ENCODE measurements around the gene HLA-G.

DNA sequence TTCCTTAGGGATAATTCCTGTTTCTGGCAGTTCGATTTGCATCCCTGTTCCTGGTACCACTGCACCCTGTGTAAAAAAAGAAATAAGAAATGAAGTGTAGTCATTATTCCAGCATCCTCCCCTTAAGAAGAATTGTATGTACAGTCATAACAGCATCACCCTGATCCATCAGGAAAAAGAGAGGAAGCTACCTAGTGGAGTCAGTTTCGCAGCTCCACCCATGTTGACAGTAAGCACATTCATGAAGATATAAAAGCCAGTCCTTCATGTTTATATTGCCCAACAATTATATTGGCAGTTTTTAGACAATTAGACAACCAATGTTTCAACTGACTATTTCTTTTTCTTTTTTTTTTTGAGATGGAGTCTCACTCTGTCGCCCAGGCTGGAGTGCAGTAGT, 21.2 kb upstream of the HLA-G start:
- TF ChIP-seq, protein P1, sequence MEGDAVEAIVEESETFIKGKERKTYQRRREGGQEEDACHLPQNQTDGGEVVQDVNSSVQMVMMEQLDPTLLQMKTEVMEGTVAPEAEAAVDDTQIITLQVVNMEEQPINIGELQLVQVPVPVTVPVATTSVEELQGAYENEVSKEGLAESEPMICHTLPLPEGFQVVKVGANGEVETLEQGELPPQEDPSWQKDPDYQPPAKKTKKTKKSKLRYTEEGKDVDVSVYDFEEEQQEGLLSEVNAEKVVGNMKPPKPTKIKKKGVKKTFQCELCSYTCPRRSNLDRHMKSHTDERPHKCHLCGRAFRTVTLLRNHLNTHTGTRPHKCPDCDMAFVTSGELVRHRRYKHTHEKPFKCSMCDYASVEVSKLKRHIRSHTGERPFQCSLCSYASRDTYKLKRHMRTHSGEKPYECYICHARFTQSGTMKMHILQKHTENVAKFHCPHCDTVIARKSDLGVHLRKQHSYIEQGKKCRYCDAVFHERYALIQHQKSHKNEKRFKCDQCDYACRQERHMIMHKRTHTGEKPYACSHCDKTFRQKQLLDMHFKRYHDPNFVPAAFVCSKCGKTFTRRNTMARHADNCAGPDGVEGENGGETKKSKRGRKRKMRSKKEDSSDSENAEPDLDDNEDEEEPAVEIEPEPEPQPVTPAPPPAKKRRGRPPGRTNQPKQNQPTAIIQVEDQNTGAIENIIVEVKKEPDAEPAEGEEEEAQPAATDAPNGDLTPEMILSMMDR (IDR thresholded peaks at IDR 0.05 in 2 of 3, conservative IDR thresholded peaks at IDR 0.05 in 1 of 3; ENCODE audit: borderline replicate concordance in 1 of 3, insufficient read depth in 1 of 3, low read depth in 2 of 3, low read length in 2 of 3): no peak
- TF ChIP-seq POLR2AphosphoS5 (IDR thresholded peaks at IDR 0.05; ENCODE audit: low read depth, low read length) (no peak), ZNF274 (IDR thresholded peaks at IDR 0.05; ENCODE audit: low read depth, low read length) (no peak), RAD21 (IDR thresholded peaks at IDR 0.05; ENCODE audit: low read depth) (no peak), EZH2phosphoT487 (IDR thresholded peaks at IDR 0.05; ENCODE audit: borderline replicate concordance) (no peak), POLR2A (IDR thresholded peaks at IDR 0.05; ENCODE audit: borderline replicate concordance, extremely low read depth, insufficient read depth, insufficient read length) (no peak), YY1 (IDR thresholded peaks at IDR 0.05; ENCODE audit: extremely low read depth, insufficient replicate concordance, low read depth, low read length) (no peak)

Data from HCT116 (cell line).